K562 (cell line): ENCODE data around the gene RBM19. TPM values are rescaled to one million over a fixed set of nuclear protein-coding genes. Genes with fewer than 3 reads are reported as not detected.

Experiments used
- ATAC-seq: fragments of 200-7000 bp; cut with Tn5 transposase; 3 replicates; pipeline ENCODE4 v1.9.1; 2020; ENCODE audit warnings: moderate library complexity
- BruUV-seq: library from RNA; stranded (reverse); fragments of 400-500 nt; replicated peaks from 2 replicates; lab custom pipeline; 2021; lab: Mats Ljungman, UMichigan
- CTCF ChIA-PET: fragments of 300-600 bp; formaldehyde crosslinking; extraction: SDS; loops from one replicate; lab custom pipeline; 2021; ENCODE audit warnings: low intra/inter-chr PET ratio; lab: Yijun Ruan, JAX
- POLR2A ChIA-PET: fragments of 300-600, 350-650 bp; sonication (Branson Sonifier 250); formaldehyde crosslinking; extraction: SDS; loops from one replicate; lab custom pipeline; 2021; ENCODE audit warnings: antibody characterized with exemption, inconsistent platforms; lab: Yijun Ruan, JAX
- DNase-seq, 4 experiments: peaks; one replicate each; pipeline versions ENCODE4 v3.0.0 to v3.0.0-alpha.2; 2011 to 2018; ENCODE audit warnings: low spot score in 3 of 4, mixed read lengths in 3 of 4; ENCODE audit errors: extremely low read depth in 1 of 4
- FAIRE-seq: peaks from 2 replicates; lab custom pipeline; 2011; peaks lifted over from hg19 to GRCh38; lab: Jason Lieb, UNC
- H2AFZ ChIP-seq: 2 replicates; pipeline ENCODE4 v1.6.0; 2011; ENCODE audit warnings: low read depth, low read length, control low read depth, inconsistent platforms
- H3K27ac ChIP-seq: fragments of 200-600 bp; 3 replicates; pipeline ENCODE4 v1.8.0; 2011; ENCODE audit warnings: low read depth, mild to moderate bottlenecking, control low read depth, inconsistent platforms, low read length, moderate library complexity, mixed read lengths; ENCODE audit errors: extremely low read depth
- H3K27me3 ChIP-seq, 2 experiments: fragments of 300-600 bp in 1 of 2; 2 replicates in 1 of 2; 3 replicates in 1 of 2; pipeline versions ENCODE4 v1.6.0 to v1.8.0; 2011; ENCODE audit warnings: inconsistent platforms in 2 of 2, low read length in 2 of 2, mild to moderate bottlenecking in 1 of 2, mixed read lengths in 1 of 2, moderate library complexity in 1 of 2; ENCODE audit not compliant: control insufficient read depth in 2 of 2, insufficient read depth in 2 of 2
- H3K36me3 ChIP-seq: fragments of 300-600 bp; 3 replicates; pipeline ENCODE4 v1.8.0; 2011; ENCODE audit warnings: mild to moderate bottlenecking, low read length, inconsistent platforms; ENCODE audit not compliant: control insufficient read depth, insufficient read depth
- H3K4me1 ChIP-seq, 2 experiments: fragments of 200-600 bp in 1 of 2; replicated peaks in 1 of 2; 2 replicates in 1 of 2; 3 replicates in 1 of 2; pipeline versions ENCODE4 v1.5.1 to v1.8.0; 2011; ENCODE audit warnings: inconsistent platforms in 2 of 2, low read length in 2 of 2, mild to moderate bottlenecking in 1 of 2, mixed read lengths in 1 of 2, moderate library complexity in 1 of 2; ENCODE audit not compliant: control insufficient read depth in 2 of 2, insufficient read depth in 2 of 2
- H3K4me2 ChIP-seq: 2 replicates; pipeline ENCODE4 v1.6.1; 2011; ENCODE audit warnings: low read length, control low read depth, inconsistent platforms, mixed read lengths; ENCODE audit not compliant: insufficient read depth
- H3K4me3 ChIP-seq: fragments of 200-600 bp; sonication (generic), shearing (Covaris generic); 2 replicates; pipeline ENCODE4 v1.5.1; 2016; ENCODE audit warnings: control low read depth, inconsistent platforms
- H3K79me2 ChIP-seq: fragments of 200-600 bp; 3 replicates; pipeline ENCODE4 v1.8.0; 2011; ENCODE audit warnings: low read length, inconsistent platforms; ENCODE audit not compliant: control insufficient read depth, insufficient read depth
- H3K9ac ChIP-seq, 2 experiments: 2 replicates each; pipeline versions ENCODE4 v1.6.0 to v1.6.1; 2011; ENCODE audit warnings: low read depth in 2 of 2, low read length in 2 of 2, control low read depth in 1 of 2, inconsistent platforms in 1 of 2, mild to moderate bottlenecking in 1 of 2, mixed read lengths in 1 of 2; ENCODE audit not compliant: insufficient read depth in 1 of 2
- H3K9me1 ChIP-seq: one replicate; pipeline ENCODE4 v1.6.0; 2011; ENCODE audit warnings: inconsistent platforms, mild to moderate bottlenecking, low read length, moderate library complexity; ENCODE audit not compliant: control insufficient read depth, insufficient read depth
- H3K9me3 ChIP-seq: replicated peaks from 2 replicates; pipeline ENCODE4 v1.5.1; 2011; ENCODE audit warnings: low read depth, low read length, inconsistent platforms; ENCODE audit not compliant: control insufficient read depth, insufficient read depth
- H4K20me1 ChIP-seq: replicated peaks from 2 replicates; pipeline ENCODE4 v1.6.1; 2011; ENCODE audit warnings: low read length, inconsistent platforms, mixed read lengths; ENCODE audit not compliant: control insufficient read depth, insufficient read depth
- BCL6 ChIP-seq: fragments of 250-450 bp; sonication (Bioruptor Pico); IDR thresholded peaks from 2 replicates; pipeline ENCODE4 v1.4.0; 2020
- HDGF ChIP-seq: fragments of 450-650 bp; IDR thresholded peaks from 2 replicates; pipeline ENCODE4 v1.6.1; 2016
- KLF16 ChIP-seq: IDR thresholded peaks from 2 replicates; pipeline ENCODE4 v1.6.1; 2016; ENCODE audit warnings: antibody characterized with exemption
- NONO ChIP-seq, 2 experiments: fragments of 200-400 bp in 1 of 2; fragments of 450-650 bp in 1 of 2; formaldehyde crosslinking in 1 of 2; IDR thresholded peaks; 2 replicates each; pipeline ENCODE4 v1.6.1; 2017; ENCODE audit warnings: low read depth in 2 of 2, mild to moderate bottlenecking in 2 of 2, moderate library complexity in 2 of 2, low read length in 1 of 2
- POLR2AphosphoS5 ChIP-seq: IDR thresholded peaks from 2 replicates; pipeline ENCODE4 v1.6.1; 2011; ENCODE audit warnings: mild to moderate bottlenecking, low read depth, low read length, moderate library complexity; ENCODE audit not compliant: control insufficient read depth, insufficient read depth
- TCF3 ChIP-seq: sonication (generic); formaldehyde crosslinking; IDR thresholded peaks from 2 replicates; pipeline ENCODE4 v1.4.0; 2020; ENCODE audit warnings: mild to moderate bottlenecking, missing genetic modification reagents
- YY1 ChIP-seq, 3 experiments: IDR thresholded peaks; 2 replicates each; pipeline ENCODE4 v1.6.1; 2011; ENCODE audit warnings: low read length in 2 of 3, mild to moderate bottlenecking in 2 of 3, moderate library complexity in 2 of 3, borderline replicate concordance in 1 of 3, control low read depth in 1 of 3, low read depth in 1 of 3; ENCODE audit not compliant: insufficient read depth in 3 of 3, insufficient replicate concordance in 2 of 3, control insufficient read depth in 1 of 3, insufficient read length in 1 of 3; ENCODE audit errors: extremely low read depth in 1 of 3
- WGBS: fragments of 100-300 bp; shearing (Covaris generic); methylation state at CpG from one replicate; pipeline ENCODE4 v1.1.6; 2016; ENCODE audit warnings: low coverage, mixed read lengths; ENCODE audit not compliant: insufficient coverage; ENCODE audit errors: missing lambda C conversion rate; 5-methylcytosine and 5-hydroxymethylcytosine counted together
- in situ Hi-C: fragments of 300-500 bp; cut with MboI; formaldehyde crosslinking; loops from 4 replicates; pipeline ENCODE4 v1.15.0; 2018; ENCODE audit warnings: inconsistent platforms, mixed read lengths
- intact Hi-C: fragments of 100-400 bp; cut with micrococcal nuclease; formaldehyde crosslinking; loops from 2 replicates; pipeline ENCODE4 v1.14.2; 2022
- polyA plus RNA-seq, 8 experiments: library from polyadenylated mRNA; depleted of rRNA in 4 of 8; stranded (reverse) in 5 of 8; unstranded in 3 of 8; fragments of >200 nt; fragmentation: Nextera tagmentation in 2 of 8; fragmentation: Illumina TruSeq in 1 of 8; extraction: Ambion mirVana in 2 of 8; extraction: Trizol in 1 of 8; gene quantifications; 2 replicates each; pipeline versions ENCODE4 v1.2.1 to v1.2.3, GENCODE V29; 2011 to 2014; ENCODE audit warnings: inconsistent platforms in 1 of 8, missing spikeins in 1 of 8
- total RNA-seq, 7 experiments: library from RNA; depleted of rRNA in 6 of 7; stranded (reverse); fragments of >200 nt in 6 of 7; fragmentation: Illumina TruSeq in 2 of 7; extraction: Trizol in 2 of 7; gene quantifications; 2 replicates each; pipeline versions ENCODE4 v1.2.1 to v1.2.3, GENCODE V29; 2011 to 2021; ENCODE audit warnings: low replicate concordance in 1 of 7
- TF ChIP-seq, protein P1 (sequence below), 2 experiments: fragments of 450-650 bp in 1 of 2; sonication (generic) in 1 of 2; formaldehyde crosslinking in 1 of 2; IDR thresholded peaks; 2 replicates each; pipeline versions ENCODE4 v1.7.1 to v1.9.0; 2016 to 2022; ENCODE audit warnings: inconsistent platforms in 1 of 2, mild to moderate bottlenecking in 1 of 2, missing genetic modification reagents in 1 of 2
- TF ChIP-seq, protein P2 (sequence below): sonication (generic); formaldehyde crosslinking; IDR thresholded peaks from 2 replicates; pipeline ENCODE4 v1.5.0; 2020; ENCODE audit warnings: missing genetic modification reagents

Gene RBM19
- total and polyA plus RNA-seq, 9 of the 15 experiments (the other 6 are each of a cell fraction or from before 2014, with no cell fraction given): 16.0 to 58.4 (median 37.9) TPM

DNA sequence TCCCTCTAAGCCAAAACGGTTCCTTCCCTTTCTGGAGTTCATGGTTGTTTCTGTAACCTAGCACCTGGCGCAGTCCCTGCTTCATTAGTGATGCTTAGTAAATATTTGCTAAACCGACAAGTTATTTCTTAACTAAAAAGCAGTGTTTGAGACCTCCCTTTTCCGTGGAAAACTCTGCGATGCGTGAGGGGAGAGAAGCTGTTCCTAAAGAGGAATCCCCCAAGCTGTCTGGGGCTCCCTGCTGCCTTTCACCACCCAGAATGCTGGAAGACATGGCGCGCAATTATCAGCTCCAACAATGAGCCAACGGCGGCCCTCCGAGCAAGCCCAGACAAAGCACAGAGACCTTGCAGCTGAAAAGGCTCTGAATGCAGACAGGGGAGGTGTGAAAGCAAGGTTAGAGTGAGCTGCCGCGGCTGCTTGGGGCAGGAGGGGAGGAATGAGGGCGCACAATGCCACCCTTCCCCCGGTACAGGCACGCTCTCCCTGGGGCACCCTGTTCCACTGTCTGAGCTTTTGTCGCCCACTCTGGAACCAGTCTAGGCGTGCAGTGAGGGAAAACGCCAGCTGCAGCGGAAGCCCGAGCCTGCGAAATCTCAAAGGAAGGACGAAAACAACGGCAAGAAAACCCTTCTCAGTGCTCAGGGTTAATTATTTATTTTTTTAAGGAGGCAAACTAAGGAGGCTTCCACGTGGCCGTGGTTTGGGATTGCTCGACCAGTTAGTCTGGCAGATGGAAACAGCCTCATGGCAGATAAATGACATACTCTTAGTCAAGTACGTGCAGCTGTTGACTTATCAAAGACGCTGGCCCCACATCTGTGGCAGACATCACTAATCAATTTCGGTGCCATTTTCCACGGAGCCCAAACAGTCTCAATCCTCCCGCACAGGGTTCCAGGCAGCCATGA lies 66.3 kb downstream of the RBM19 start:
- Histone ChIP-seq H3K9me3 (no peaks in the 10 kb centered on the region), H3K36me3 (peaks cover 50% of the 10 kb centered on the region; the same call in 2 of the 3 replicates), H3K27me3 (no peaks in the 10 kb centered on the region), H3K9me1 (no peaks in the 10 kb centered on the region), H3K27ac (no peak overlapping the region; the same call in 2 of the 3 replicates), H3K4me2 (no peak overlapping the region), H3K4me3 (no peak overlapping the region), H4K20me1 (no peaks in the 10 kb centered on the region), H2AFZ (no peak overlapping the region), H3K9ac (peak overlapping the region in 1 of 2 experiments; percentile 44; a peak in 1 of 4 replicates), H3K4me1 (peaks cover 7% of the 10 kb centered on the region in 2 experiments; a peak in 4 of 5 replicates), H3K79me2 (no peaks in the 10 kb centered on the region)
- BruUV-seq: no TSS peak
- POLR2A ChIA-PET: interaction anchor here (0.6 to 1.5 kb wide), 5 partner anchors 10 to 475 kb away, joined by 3 to 5 read pairs (median 3); no protein-coding TSS in a partner anchor
- intact Hi-C loops (no loop called here), in situ Hi-C loops (no loop called here)
- DNase-seq (peak in 1 of 4 experiments; percentile 28), ATAC-seq (peak; percentile 20; the same call in 2 of the 3 replicates), FAIRE-seq (peak; percentile 80)
- CTCF ChIA-PET: interaction anchor here (0.7 kb wide), 1 partner anchor 90 kb away, joined by 3 read pairs; no protein-coding TSS in a partner anchor
- 77% methylated on average over 32 of the region's 32 CpGs for WGBS
- TF ChIP-seq YY1 (IDR thresholded peaks at IDR 0.05; ENCODE audit: borderline replicate concordance in 1 of 3, control insufficient read depth in 1 of 3, extremely low read depth in 1 of 3, insufficient read depth in 3 of 3, insufficient read length in 1 of 3, insufficient replicate concordance in 2 of 3, low read depth in 1 of 3, low read length in 2 of 3) (no peak), HDGF (no peak), POLR2AphosphoS5 (peak; percentile 34; the same call in 1 of the 2 replicates), TCF3 (CRISPR knock-in tag) (peak; percentile 76), NONO (IDR thresholded peaks at IDR 0.05; ENCODE audit: low read depth in 2 of 2, low read length in 1 of 2) (no peak), KLF16 (peak; percentile 26; the same call in 1 of the 2 replicates), BCL6 (CRISPR knock-in tag) (no peak)
- TF ChIP-seq, protein P1, sequence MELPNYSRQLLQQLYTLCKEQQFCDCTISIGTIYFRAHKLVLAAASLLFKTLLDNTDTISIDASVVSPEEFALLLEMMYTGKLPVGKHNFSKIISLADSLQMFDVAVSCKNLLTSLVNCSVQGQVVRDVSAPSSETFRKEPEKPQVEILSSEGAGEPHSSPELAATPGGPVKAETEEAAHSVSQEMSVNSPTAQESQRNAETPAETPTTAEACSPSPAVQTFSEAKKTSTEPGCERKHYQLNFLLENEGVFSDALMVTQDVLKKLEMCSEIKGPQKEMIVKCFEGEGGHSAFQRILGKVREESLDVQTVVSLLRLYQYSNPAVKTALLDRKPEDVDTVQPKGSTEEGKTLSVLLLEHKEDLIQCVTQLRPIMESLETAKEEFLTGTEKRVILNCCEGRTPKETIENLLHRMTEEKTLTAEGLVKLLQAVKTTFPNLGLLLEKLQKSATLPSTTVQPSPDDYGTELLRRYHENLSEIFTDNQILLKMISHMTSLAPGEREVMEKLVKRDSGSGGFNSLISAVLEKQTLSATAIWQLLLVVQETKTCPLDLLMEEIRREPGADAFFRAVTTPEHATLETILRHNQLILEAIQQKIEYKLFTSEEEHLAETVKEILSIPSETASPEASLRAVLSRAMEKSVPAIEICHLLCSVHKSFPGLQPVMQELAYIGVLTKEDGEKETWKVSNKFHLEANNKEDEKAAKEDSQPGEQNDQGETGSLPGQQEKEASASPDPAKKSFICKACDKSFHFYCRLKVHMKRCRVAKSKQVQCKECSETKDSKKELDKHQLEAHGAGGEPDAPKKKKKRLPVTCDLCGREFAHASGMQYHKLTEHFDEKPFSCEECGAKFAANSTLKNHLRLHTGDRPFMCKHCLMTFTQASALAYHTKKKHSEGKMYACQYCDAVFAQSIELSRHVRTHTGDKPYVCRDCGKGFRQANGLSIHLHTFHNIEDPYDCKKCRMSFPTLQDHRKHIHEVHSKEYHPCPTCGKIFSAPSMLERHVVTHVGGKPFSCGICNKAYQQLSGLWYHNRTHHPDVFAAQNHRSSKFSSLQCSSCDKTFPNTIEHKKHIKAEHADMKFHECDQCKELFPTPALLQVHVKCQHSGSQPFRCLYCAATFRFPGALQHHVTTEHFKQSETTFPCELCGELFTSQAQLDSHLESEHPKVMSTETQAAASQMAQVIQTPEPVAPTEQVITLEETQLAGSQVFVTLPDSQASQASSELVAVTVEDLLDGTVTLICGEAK (IDR thresholded peaks at IDR 0.05): no peak
- TF ChIP-seq, protein P1 (CRISPR knock-in tag; IDR thresholded peaks at IDR 0.05): no peak
- TF ChIP-seq, protein P2, sequence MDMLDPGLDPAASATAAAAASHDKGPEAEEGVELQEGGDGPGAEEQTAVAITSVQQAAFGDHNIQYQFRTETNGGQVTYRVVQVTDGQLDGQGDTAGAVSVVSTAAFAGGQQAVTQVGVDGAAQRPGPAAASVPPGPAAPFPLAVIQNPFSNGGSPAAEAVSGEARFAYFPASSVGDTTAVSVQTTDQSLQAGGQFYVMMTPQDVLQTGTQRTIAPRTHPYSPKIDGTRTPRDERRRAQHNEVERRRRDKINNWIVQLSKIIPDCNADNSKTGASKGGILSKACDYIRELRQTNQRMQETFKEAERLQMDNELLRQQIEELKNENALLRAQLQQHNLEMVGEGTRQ (CRISPR knock-in tag): no peak
